GM23248 (cell line): ENCODE results near the gene FGF14.

Experiments used
- EZH2 ChIP-seq: fragments of 200-600 bp; sonication (generic); IDR thresholded peaks from 2 replicates; pipeline ENCODE4 v1.6.1; 2018; ENCODE audit warnings: antibody characterized with exemption, mild to moderate bottlenecking; ENCODE audit not compliant: insufficient read depth, poor library complexity, severe bottlenecking
- EZH2phosphoT487 ChIP-seq: fragments of 200-600 bp; sonication (generic); IDR thresholded peaks from 2 replicates; pipeline ENCODE4 v1.6.1; 2018; ENCODE audit warnings: antibody characterized with exemption, moderate library complexity, mild to moderate bottlenecking, low read depth; ENCODE audit not compliant: insufficient read depth

DNA sequence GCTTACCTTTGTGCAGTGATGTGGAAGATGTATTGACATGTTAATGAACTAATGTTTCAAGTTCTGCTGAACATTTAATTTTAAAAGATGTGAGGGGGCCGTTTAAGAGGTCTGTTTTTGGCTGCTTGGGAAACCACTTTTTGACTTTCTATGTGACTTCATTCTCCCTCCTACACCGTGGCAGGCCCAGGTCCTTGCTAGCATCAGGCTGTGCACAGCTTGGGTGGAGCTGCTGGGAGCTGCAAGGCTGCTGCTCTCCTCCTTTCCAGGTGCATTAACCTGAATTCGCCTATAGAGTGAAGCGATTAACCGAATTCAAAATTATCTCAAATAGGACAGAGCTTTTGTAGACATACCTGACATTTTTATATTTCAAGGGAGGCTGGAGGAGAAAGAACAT lies 249.1 kb downstream of the FGF14 start:
- no peak for TF ChIP-seq EZH2phosphoT487
- TF ChIP-seq EZH2 = no peak
